H9 (cell line): Measurements from ENCODE around the gene OPN5. TPM values are rescaled to one million over a fixed set of nuclear protein-coding genes. Genes with fewer than 3 reads are reported as not detected.

Experiments used
- DNase-seq: peaks from one replicate; pipeline ENCODE4 v3.0.0-alpha.2; 2017
- H2AFZ ChIP-seq: one replicate; pipeline ENCODE4 v1.6.1; 2013; ENCODE audit warnings: mild to moderate bottlenecking, low read length, control low read depth, moderate library complexity
- H2AK5ac ChIP-seq: 2 replicates; pipeline ENCODE4 v1.6.1; 2013; ENCODE audit warnings: low read length, control low read depth, mixed read lengths; ENCODE audit not compliant: insufficient read length
- H2BK120ac ChIP-seq: one replicate; pipeline ENCODE4 v1.6.1; 2013; ENCODE audit warnings: low read depth, mild to moderate bottlenecking, low read length, control low read depth, inconsistent platforms; ENCODE audit not compliant: poor library complexity, severe bottlenecking
- H2BK12ac ChIP-seq: 2 replicates; pipeline ENCODE4 v1.6.1; 2013; ENCODE audit warnings: low read length, control low read depth, mixed read lengths, low read depth; ENCODE audit not compliant: insufficient read length
- H2BK15ac ChIP-seq: 2 replicates; pipeline ENCODE4 v1.6.1; 2013; ENCODE audit warnings: low read depth, low read length, control low read depth
- H2BK20ac ChIP-seq: one replicate; pipeline ENCODE4 v1.6.1; 2013; ENCODE audit warnings: low read depth, mild to moderate bottlenecking, low read length, control low read depth, inconsistent platforms; ENCODE audit not compliant: poor library complexity, severe bottlenecking
- H2BK5ac ChIP-seq: 2 replicates; pipeline ENCODE4 v1.6.1; 2013; ENCODE audit warnings: low read length, control low read depth, mixed read lengths; ENCODE audit not compliant: insufficient read length
- H3K14ac ChIP-seq: 2 replicates; pipeline ENCODE4 v1.6.1; 2013; ENCODE audit warnings: low read length, control low read depth; ENCODE audit not compliant: insufficient read depth
- H3K18ac ChIP-seq: 2 replicates; pipeline ENCODE4 v1.6.1; 2013; ENCODE audit warnings: low read depth, mild to moderate bottlenecking, mixed read lengths, low read length, control low read depth; ENCODE audit not compliant: insufficient read length
- H3K23ac ChIP-seq: 2 replicates; pipeline ENCODE4 v1.6.1; 2013; ENCODE audit warnings: low read length, control low read depth, mixed read lengths, low read depth; ENCODE audit not compliant: insufficient read length
- H3K23me2 ChIP-seq: 2 replicates; pipeline ENCODE4 v1.6.1; 2013; ENCODE audit warnings: low read depth, mild to moderate bottlenecking, mixed read lengths, low read length, control low read depth; ENCODE audit not compliant: insufficient read length, poor library complexity, severe bottlenecking
- H3K27ac ChIP-seq: 2 replicates; pipeline ENCODE4 v1.5.1; 2013; ENCODE audit warnings: low read length, control low read depth, mixed read lengths, low read depth; ENCODE audit not compliant: insufficient read length
- H3K27me3 ChIP-seq: 2 replicates; pipeline ENCODE4 v1.6.1; 2013; ENCODE audit warnings: low read length, control low read depth, inconsistent platforms; ENCODE audit not compliant: insufficient read depth
- H3K4ac ChIP-seq: 2 replicates; pipeline ENCODE4 v1.6.1; 2013; ENCODE audit warnings: low read depth, mild to moderate bottlenecking, control low read depth, inconsistent platforms, low read length, moderate library complexity
- H3K4me1 ChIP-seq: 2 replicates; pipeline ENCODE4 v1.6.1; 2013; ENCODE audit warnings: low read length, control low read depth, inconsistent platforms; ENCODE audit not compliant: insufficient read depth
- H3K4me2 ChIP-seq: 2 replicates; pipeline ENCODE4 v1.6.1; 2013; ENCODE audit warnings: low read length, control low read depth, mixed read lengths; ENCODE audit not compliant: insufficient read length, insufficient read depth
- H3K56ac ChIP-seq: 2 replicates; pipeline ENCODE4 v1.6.1; 2013; ENCODE audit warnings: low read depth, mild to moderate bottlenecking, mixed read lengths, low read length, control low read depth; ENCODE audit not compliant: insufficient read length
- H3K79me1 ChIP-seq: 2 replicates; pipeline ENCODE4 v1.6.1; 2013; ENCODE audit warnings: low read depth, mild to moderate bottlenecking, moderate library complexity, low read length, control low read depth, inconsistent platforms; ENCODE audit not compliant: insufficient read depth, poor library complexity, severe bottlenecking
- H3K79me2 ChIP-seq: 2 replicates; pipeline ENCODE4 v1.6.1; 2013; ENCODE audit warnings: low read length, control low read depth, inconsistent platforms; ENCODE audit not compliant: insufficient read depth
- H3K9ac ChIP-seq: 2 replicates; pipeline ENCODE4 v1.6.1; 2013; ENCODE audit warnings: low read length, control low read depth, mixed read lengths; ENCODE audit not compliant: insufficient read length; ENCODE audit errors: extremely low read depth
- H3K9me3 ChIP-seq: one replicate; pipeline ENCODE4 v1.6.1; 2013; ENCODE audit warnings: low read depth, low read length, inconsistent platforms; ENCODE audit not compliant: control insufficient read depth
- H3T11ph ChIP-seq: one replicate; pipeline ENCODE4 v1.6.1; 2013; ENCODE audit warnings: mild to moderate bottlenecking, low read length, control low read depth, inconsistent platforms
- H4K20me1 ChIP-seq: one replicate; pipeline ENCODE4 v1.6.1; 2013; ENCODE audit not compliant: control insufficient read depth, insufficient read length, insufficient read depth
- H4K5ac ChIP-seq: 2 replicates; pipeline ENCODE4 v1.6.1; 2013; ENCODE audit warnings: low read depth, mild to moderate bottlenecking, mixed read lengths, low read length, control low read depth; ENCODE audit not compliant: insufficient read length
- H4K8ac ChIP-seq: replicated peaks from 2 replicates; pipeline ENCODE4 v1.6.1; 2013; ENCODE audit warnings: low read length, control low read depth, mixed read lengths, low read depth; ENCODE audit not compliant: insufficient read length
- H4K91ac ChIP-seq: 2 replicates; pipeline ENCODE4 v1.6.1; 2013; ENCODE audit warnings: low read depth, mild to moderate bottlenecking, moderate library complexity, mixed read lengths, low read length, control low read depth; ENCODE audit not compliant: insufficient read length
- H3K27ac Mint-ChIP-seq, 3 experiments: 2 replicates in 2 of 3; 3 replicates in 1 of 3; pipeline ENCODE4 v1.8.0; 2020 to 2021; ENCODE audit warnings: mixed read lengths in 3 of 3, mild to moderate bottlenecking in 1 of 3, moderate library complexity in 1 of 3
- H3K27me3 Mint-ChIP-seq: 2 replicates; pipeline ENCODE4 v1.8.0; 2021; ENCODE audit warnings: low read depth, mild to moderate bottlenecking, moderate library complexity, mixed read lengths
- H3K36me3 Mint-ChIP-seq, 3 experiments: 2 replicates in 2 of 3; 3 replicates in 1 of 3; pipeline ENCODE4 v1.8.0; 2020 to 2021; ENCODE audit warnings: low read depth in 3 of 3, mixed read lengths in 3 of 3; ENCODE audit not compliant: insufficient read depth in 1 of 3
- H3K4me1 Mint-ChIP-seq, 2 experiments: 2 replicates each; pipeline ENCODE4 v1.8.0; 2020; ENCODE audit warnings: mixed read lengths in 2 of 2
- H3K4me3 Mint-ChIP-seq, 2 experiments: 2 replicates in 1 of 2; 3 replicates in 1 of 2; pipeline ENCODE4 v1.8.0; 2020 to 2021; ENCODE audit warnings: mild to moderate bottlenecking in 2 of 2, mixed read lengths in 2 of 2, moderate library complexity in 1 of 2
- H3K9me3 Mint-ChIP-seq, 2 experiments: 2 replicates in 1 of 2; 3 replicates in 1 of 2; pipeline ENCODE4 v1.8.0; 2020; ENCODE audit warnings: mild to moderate bottlenecking in 2 of 2, mixed read lengths in 2 of 2, moderate library complexity in 1 of 2
- CTCF ChIP-seq: fragments of 200-600 bp; sonication (generic); conservative IDR thresholded peaks from 3 replicates; pipeline ENCODE4 v1.8.0; 2021; ENCODE audit warnings: antibody characterized with exemption, mild to moderate bottlenecking
- WGBS: extraction: QIAGEN DNeasy Blood & Tissue Kit; methylation state at CpG from one replicate; pipeline ENCODE4 v1.1.7; 2013; ENCODE audit warnings: missing lambda C conversion rate, low lambda C conversion rate, mixed read lengths; ENCODE audit not compliant: insufficient read length; ENCODE audit errors: extremely low coverage; 5-methylcytosine and 5-hydroxymethylcytosine counted together
- total RNA-seq: library from RNA; stranded (reverse); gene quantifications from 2 replicates; pipeline ENCODE4 v1.2.1, GENCODE V29; 2021

The OPN5 gene
- total RNA-seq, 1 experiment from 2014 or later = not detected

GRCh38 chr6:47749757-47750156 lies 32.1 kb upstream of the OPN5 start:
- no peak overlapping the region for H4K91ac ChIP-seq
- no peak overlapping the region for H2BK15ac ChIP-seq
- H2AFZ ChIP-seq = no peak overlapping the region
- H2AK5ac ChIP-seq = no peak overlapping the region
- no peak overlapping the region for H2BK5ac ChIP-seq
- no peak overlapping the region for H4K8ac ChIP-seq
- no peak overlapping the region for H2BK20ac ChIP-seq
- H3K9ac ChIP-seq = no peak overlapping the region
- no peak for TF ChIP-seq CTCF
- no peaks in the 10 kb centered on the region for H3K27me3 ChIP-seq
- WGBS = no CpG with 5 or more reads among the region's 1 CpG
- Mint-ChIP-seq H3K9me3 (peaks cover 10% of the 10 kb centered on the region in 2 experiments; a peak in 4 of 5 replicates), H3K4me1 (no peaks in the 10 kb centered on the region), H3K36me3 (peaks cover 1 to 12% (median 3%) of the 10 kb centered on the region in 3 experiments; a peak in 4 of 7 replicates), H3K27me3 (no peaks in the 10 kb centered on the region), H3K27ac (no peak overlapping the region), H3K4me3 (no peak overlapping the region)
- no peaks in the 10 kb centered on the region for H3K23me2 ChIP-seq
- no peaks in the 10 kb centered on the region for H3K79me2 ChIP-seq
- H3K4me2 ChIP-seq = no peak overlapping the region
- no peak overlapping the region for H3K56ac ChIP-seq
- no peak overlapping the region for H3K27ac ChIP-seq
- H3K14ac ChIP-seq = no peak overlapping the region
- no peaks in the 10 kb centered on the region for H4K20me1 ChIP-seq
- no peak overlapping the region for H3K4ac ChIP-seq
- no peak overlapping the region for H4K5ac ChIP-seq
- no peak overlapping the region for H3K23ac ChIP-seq
- DNase-seq = no peak
- H3K18ac ChIP-seq = no peak overlapping the region
- H3K79me1 ChIP-seq = no peaks in the 10 kb centered on the region
- H2BK120ac ChIP-seq = no peak overlapping the region
- no peaks in the 10 kb centered on the region for H3K4me1 ChIP-seq
- H3T11ph ChIP-seq = no peak overlapping the region
- no peak overlapping the region for H2BK12ac ChIP-seq
- H3K9me3 ChIP-seq = no peaks in the 10 kb centered on the region
